Brain microvascular endothelial cell (primary cell): Measurements from ENCODE around the gene EYS.

ENCODE experiments used
- DNase-seq: peaks from one replicate; pipeline ENCODE4 v3.0.0-alpha.2; 2020
- H3K27ac ChIP-seq: fragments of 250-450 bp; sonication (Bioruptor Pico); 2 replicates; pipeline ENCODE4 v1.5.1; 2020; ENCODE audit warnings: mild to moderate bottlenecking, moderate library complexity
- H3K27me3 ChIP-seq: fragments of 250-450 bp; sonication (Bioruptor Pico); replicated peaks from 2 replicates; pipeline ENCODE4 v1.5.1; 2020; ENCODE audit warnings: mild to moderate bottlenecking
- H3K36me3 ChIP-seq: fragments of 250-450 bp; sonication (Bioruptor Pico); replicated peaks from 2 replicates; pipeline ENCODE4 v1.5.1; 2020; ENCODE audit warnings: mild to moderate bottlenecking
- H3K4me3 ChIP-seq: 2 replicates; pipeline ENCODE4 v1.5.1; 2011; ENCODE audit warnings: low read depth, mild to moderate bottlenecking, control low read depth, low read length, moderate library complexity
- CTCF ChIP-seq: IDR thresholded peaks from 2 replicates; pipeline ENCODE4 v1.5.1; 2011; ENCODE audit warnings: low read depth, mild to moderate bottlenecking, moderate library complexity, low read length, control low read depth, inconsistent platforms; ENCODE audit errors: missing control alignments
- in situ Hi-C: cut with HindIII; loops from 2 replicates; pipeline ENCODE4 v1.10.0; 2017; ENCODE audit warnings: low sequenced_read_pairs, low pct_ligation_motif_present

Gene EYS

GRCh38 chr6:63947792-63948529 is 1759.1 kb downstream of the EYS start:
- DNase-seq = no peak
- Histone ChIP-seq H3K4me3 (no peak overlapping the region), H3K27me3 (no peaks in the 10 kb centered on the region), H3K36me3 (no peaks in the 10 kb centered on the region), H3K27ac (no peak overlapping the region)
- TF ChIP-seq CTCF = no peak
- in situ Hi-C loops = no loop called here

- no peak overlapping the region for H3K4me3 ChIP-seq
- no peaks in the 10 kb centered on the region for H3K27me3 ChIP-seq
- no peak for DNase-seq
- no peak for TF ChIP-seq CTCF
- no peaks in the 10 kb centered on the region for H3K36me3 ChIP-seq
- H3K27ac ChIP-seq = no peak overlapping the region
- in situ Hi-C loops = no loop called here
These were observed 1761.0 kb downstream of the EYS start for GRCh38 chr6:63945987-63946386.

GRCh38 chr6:63943826-63944225 is 1763.2 kb downstream of the EYS start:
- no peak overlapping the region for H3K27ac ChIP-seq
- no peak overlapping the region for H3K4me3 ChIP-seq
- H3K36me3 ChIP-seq = no peaks in the 10 kb centered on the region
- no peak for DNase-seq
- in situ Hi-C loops = no loop called here
- H3K27me3 ChIP-seq = no peaks in the 10 kb centered on the region
- no peak for TF ChIP-seq CTCF

GRCh38 chr6:63941747-63942470 is 1765.1 kb downstream of the EYS start:
- no peak overlapping the region for H3K4me3 ChIP-seq
- in situ Hi-C loops = no loop called here
- H3K27me3 ChIP-seq = no peaks in the 10 kb centered on the region
- no peak for TF ChIP-seq CTCF
- DNase-seq = no peak
- no peak overlapping the region for H3K27ac ChIP-seq
- no peaks in the 10 kb centered on the region for H3K36me3 ChIP-seq

- DNase-seq = no peak
- no peak overlapping the region for H3K4me3 ChIP-seq
- in situ Hi-C loops = no loop called here
- no peaks in the 10 kb centered on the region for H3K27me3 ChIP-seq
- no peak for TF ChIP-seq CTCF
- H3K36me3 ChIP-seq = no peaks in the 10 kb centered on the region
- no peak overlapping the region for H3K27ac ChIP-seq
These were observed 1767.0 kb downstream of the EYS start for GRCh38 chr6:63940056-63940455.

GRCh38 chr6:63936399-63936798 is 1770.6 kb downstream of the EYS start:
- no peaks in the 10 kb centered on the region for H3K27me3 ChIP-seq
- H3K36me3 ChIP-seq = no peaks in the 10 kb centered on the region
- no peak overlapping the region for H3K4me3 ChIP-seq
- DNase-seq = no peak
- TF ChIP-seq CTCF = no peak
- H3K27ac ChIP-seq = no peak overlapping the region
- in situ Hi-C loops = no loop called here
